Measurements from ENCODE around the gene RPS3A. TPM values are rescaled to one million over a fixed set of nuclear protein-coding genes. Genes with fewer than 3 reads are reported as not detected.
A peak's percentile ranks its signal among the peaks of the same experiment; 100 is the strongest.
"Not testable (repeated sequence)": the region's sequence is repeated elsewhere in the genome, so short reads cannot be mapped to it uniquely, and the experiment has no call there.

Gene RPS3A
- total RNA-seq = 1,878 TPM

DNA sequence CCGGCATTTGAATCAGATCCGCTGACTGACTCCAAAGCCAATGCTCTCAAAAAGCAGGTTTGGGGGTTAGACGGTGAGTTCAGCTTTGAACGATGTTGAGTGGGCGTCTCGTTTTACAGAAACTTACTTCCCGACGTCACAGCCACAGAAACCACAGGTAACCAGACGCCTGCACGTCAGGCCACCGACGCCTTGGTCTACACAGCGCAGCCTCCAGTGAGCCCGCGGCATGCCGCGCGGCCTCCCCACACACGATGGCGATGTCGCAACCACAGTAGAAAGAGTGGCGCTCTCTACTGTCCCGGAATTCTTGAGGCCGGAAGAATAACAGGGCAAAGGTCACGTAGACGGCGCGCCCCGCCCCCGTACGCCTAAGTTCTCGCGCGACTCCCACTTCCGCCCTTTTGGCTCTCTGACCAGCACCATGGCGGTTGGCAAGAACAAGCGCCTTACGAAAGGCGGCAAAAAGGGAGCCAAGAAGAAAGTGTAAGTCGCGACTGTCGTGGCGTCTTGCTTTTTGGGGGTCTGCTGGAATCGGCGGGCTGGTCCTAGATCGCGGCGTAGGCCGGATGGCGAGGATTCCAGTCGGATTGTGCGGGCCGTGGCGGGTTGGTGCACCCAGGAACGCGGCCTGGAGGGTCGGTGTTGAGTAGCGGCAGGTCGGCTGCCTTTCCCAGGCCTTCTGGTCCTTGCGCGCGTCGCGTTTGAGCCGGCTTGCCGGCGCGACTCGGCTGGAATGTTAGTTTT lies at the start of gene RPS3A:
RPS3A (plus strand) TSS at position 400 of the 747 bp plus-strand sequence; CDS start at position 425, 25 bp downstream.
- peak; percentile 99 for ATAC-seq

GRCh38 chr4:151052785-151053184 lies 46.6 kb upstream of the RPS3A start:
- no peak for ATAC-seq

GRCh38 chr4:151055539-151055938 lies 43.9 kb upstream of the RPS3A start:
- ATAC-seq = no peak

GRCh38 chr4:151063143-151063542 lies 36.3 kb upstream of the RPS3A start:
- not testable (repeated sequence) for ATAC-seq

DNA sequence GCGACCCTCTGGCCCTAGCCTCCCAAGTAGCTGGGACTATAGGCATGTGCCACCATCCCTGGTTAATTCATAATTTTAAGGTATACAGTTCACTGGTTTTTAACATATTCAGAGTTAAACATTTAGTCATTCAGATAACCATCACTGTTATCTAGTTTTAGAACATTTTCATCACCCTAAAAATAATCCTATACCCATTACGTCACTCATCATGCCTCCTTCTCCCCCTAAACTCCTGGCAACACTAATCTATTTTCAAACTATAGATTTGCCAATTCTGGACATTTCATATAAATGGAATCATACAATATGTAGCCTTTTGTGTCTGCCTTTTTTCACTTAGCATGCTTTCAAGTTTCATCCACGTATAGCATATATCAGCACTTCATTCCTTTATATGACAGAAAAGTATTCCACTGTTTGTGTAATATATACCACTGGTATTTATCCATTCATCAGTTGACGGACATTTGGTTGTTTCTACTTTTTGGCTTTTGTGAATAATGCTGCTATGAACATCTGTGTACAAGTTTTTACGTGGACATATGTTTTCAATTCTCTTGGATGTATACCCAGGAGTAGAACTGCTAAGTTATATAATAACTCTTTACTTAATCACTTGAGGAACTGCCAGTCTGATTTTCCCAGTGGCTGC lies 32.0 kb upstream of the RPS3A start:
- no peak for ATAC-seq

GRCh38 chr4:151074416-151074916 lies 25.0 kb upstream of the RPS3A start:
- no peak for ATAC-seq

DNA sequence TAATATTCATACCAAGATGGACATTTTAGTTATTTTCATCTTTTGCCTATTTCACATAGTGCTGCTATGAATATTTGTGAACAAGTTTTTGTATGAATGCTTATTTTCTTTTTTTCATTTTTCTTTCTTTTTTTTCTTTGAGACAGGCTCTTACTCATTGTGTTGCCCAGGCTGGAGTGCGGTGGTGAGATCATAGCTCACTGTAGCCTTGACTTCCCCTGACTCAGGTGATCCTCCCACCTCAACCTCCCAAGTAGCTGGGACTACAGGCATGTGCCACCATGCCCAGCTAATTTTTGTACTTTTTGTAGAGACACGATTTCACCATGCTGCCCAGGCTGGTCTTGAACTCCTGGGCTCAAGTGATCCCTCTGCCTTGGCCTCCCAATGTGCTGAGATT lies 21.4 kb upstream of the RPS3A start:
- not testable (repeated sequence) for ATAC-seq

GRCh38 chr4:151087467-151087866 lies 12.0 kb upstream of the RPS3A start:
- ATAC-seq = no peak

GRCh38 chr4:151091047-151091446 lies 8.4 kb upstream of the RPS3A start:
- no peak for ATAC-seq

DNA sequence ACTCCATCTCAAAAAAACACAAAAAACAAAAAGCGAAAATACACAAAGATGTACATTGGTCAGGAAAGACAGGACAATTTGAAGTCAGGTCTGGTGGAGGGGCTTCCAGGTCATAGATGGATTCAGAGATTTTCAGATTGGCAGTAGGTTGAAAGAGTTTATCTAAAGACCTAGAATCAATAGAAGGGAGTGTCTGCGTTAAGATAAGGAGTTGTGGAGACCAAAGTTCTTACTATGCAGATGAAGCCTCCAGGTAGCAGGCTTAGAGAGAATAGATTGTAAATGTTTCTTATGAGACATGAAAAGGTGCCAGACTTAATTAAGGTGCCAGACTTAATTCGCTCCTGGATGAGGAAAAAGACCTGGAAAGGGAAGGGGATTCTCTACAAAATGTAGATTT lies 6.9 kb upstream of the RPS3A start:
- no peak for ATAC-seq

- ATAC-seq = no peak
Observed at GRCh38 chr4:151093203-151093602, 6.2 kb upstream of the RPS3A start.

GRCh38 chr4:151094290-151094751 lies 5.1 kb upstream of the RPS3A start:
- no peak for ATAC-seq

GRCh38 chr4:151095142-151095541 lies 4.3 kb upstream of the RPS3A start:
- ATAC-seq = no peak

DNA sequence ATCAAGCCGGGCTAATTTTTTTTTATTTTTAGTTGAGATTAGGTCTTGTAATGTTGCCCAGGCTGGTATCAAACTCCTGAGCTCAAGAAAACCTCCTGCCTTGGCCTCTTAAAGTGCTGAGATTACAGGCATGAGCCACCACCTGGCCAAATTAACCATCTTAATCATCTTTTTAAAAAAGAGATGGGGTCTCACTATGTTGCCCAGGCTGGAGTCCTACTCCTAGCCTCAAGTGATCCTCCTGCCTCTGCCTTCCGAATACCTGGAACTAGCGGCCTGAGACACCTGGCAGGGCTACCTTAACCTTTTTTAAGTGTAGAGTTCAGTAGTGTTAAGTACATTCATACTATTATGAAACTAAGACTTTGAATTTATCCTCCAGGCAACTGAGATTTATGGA lies 1.7 kb upstream of the RPS3A start:
- no peak for ATAC-seq

GRCh38 chr4:151098979-151099228 lies 524 bp upstream of the RPS3A start:
- no peak for ATAC-seq

DNA sequence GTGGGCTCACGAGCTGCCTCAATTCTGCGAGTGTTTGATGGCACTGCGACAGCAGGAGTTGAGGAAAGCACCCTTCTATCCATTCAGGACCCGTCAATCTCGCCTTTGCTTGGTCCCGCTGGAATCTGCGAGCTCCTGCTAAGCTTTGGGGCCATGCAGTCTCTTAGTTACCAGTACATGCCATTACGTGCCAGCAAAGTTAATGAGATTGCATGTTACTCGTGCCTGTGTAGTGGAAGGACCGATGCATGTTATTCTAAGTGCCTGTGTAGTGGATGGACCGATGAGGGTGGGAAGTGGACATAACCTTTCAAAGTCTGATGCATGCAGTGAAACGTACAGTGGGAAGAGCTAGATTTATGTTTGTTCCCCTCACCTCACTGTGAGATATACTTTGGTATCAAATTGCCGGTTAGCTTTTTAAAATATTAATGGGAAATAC lies 569 bp downstream of the RPS3A start:
- ATAC-seq = peak; percentile 38

GRCh38 chr4:151100531-151100930 lies 1.1 kb downstream of the RPS3A start:
- ATAC-seq = no peak

DNA sequence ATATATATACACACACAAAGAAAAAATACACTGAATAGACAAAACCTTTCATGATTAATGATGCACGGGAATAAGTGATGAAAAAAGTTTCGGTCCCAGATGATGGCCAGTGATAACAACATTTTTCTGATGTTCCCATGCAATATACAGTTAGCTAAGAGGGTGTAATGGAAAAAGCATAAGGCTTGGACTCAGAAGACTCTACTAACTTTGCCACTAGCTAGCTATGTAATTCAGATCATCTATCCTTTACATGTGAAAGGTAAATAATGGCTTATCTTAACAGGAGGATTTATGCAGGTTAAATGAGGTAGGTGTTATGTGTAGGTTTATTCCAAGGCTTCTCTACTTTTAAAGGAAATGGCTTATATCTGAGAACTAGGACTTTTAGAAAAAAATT lies 4.3 kb downstream of the RPS3A start:
- no peak for ATAC-seq

GRCh38 chr4:151104621-151105020 lies 5.2 kb downstream of the RPS3A start:
- ATAC-seq = no peak

- ATAC-seq = no peak
Observed at GRCh38 chr4:151105454-151106032, 6.1 kb downstream of the RPS3A start.

DNA sequence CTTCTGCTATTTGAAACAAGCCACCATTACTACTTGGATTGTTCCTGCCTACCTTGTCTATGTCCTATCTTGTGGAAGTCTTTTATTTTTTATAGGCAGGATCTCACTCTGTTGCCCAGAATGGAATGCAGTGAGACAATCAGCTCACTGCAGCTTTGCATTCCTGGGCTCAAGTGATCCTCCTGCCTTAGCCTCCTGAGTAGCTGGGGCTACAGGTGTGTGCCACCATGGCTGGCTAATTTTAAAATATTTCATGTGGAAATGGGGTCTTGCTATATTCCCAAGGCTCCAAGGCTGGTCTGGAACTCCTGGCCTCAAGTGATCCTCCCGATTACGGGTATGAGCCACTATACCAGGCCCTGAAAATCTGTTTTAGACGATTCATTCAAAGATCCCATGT lies 7.6 kb downstream of the RPS3A start:
- ATAC-seq = no peak

DNA sequence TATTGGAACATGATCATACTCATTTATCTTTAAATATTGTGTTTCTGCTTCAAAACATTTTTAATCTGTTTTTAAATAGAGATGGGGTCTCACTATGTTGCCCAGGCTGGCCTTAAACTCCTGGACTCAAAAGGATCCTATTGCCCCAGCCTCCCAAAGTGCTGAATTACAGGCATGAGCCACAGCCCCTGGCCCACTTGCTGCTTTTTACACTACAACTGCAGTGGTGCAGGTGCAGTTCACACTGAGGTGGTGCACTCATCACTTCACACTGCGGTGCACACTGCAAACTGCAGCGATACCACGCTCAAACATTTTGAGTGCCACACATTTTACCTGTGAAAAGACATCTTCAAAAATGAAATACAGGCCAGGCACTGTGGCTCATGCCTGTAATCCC lies 10.8 kb downstream of the RPS3A start:
- no peak for ATAC-seq

DNA sequence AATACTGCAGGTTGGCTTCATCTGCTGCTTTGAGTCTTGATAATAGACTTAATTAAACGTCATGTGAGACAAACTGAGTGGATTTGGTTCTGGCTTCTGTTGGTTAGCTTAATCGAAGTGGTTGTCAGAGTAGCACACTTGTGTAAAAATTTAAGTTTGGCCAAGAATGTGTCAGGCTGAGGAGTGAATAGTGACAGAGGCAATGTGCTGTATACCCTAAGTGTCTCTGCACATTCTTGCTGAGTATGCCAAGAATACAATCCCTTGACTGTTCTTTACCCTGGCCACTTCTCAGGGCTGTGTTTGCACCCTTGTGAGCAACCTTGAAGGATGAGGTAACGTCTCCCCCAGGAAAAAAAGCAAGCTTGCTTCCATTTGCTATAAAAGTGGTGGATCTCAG lies 14.9 kb downstream of the RPS3A start:
- ATAC-seq = no peak

DNA sequence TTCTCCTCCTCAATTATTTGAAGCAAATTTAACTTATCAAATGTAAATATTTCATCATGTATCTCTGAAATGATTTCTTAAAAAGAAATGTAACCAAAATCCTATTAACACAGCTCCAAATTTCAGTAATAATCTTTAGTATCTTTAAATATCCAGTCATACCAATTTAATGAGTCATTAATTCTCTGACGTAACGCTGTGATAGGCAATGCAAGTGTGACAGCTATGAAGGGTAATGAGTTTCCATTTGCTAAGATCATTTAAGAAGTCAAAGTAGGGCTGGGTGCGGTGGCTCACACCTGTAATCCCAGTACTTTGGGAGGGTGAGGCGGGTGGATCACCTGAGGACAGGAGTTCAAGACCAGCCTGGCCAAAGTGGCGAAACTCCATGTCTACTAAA lies 15.6 kb downstream of the RPS3A start:
- ATAC-seq = no peak
